Panc1 (cell line): ENCODE data around the gene PBOV1. TPM values are rescaled to one million over a fixed set of nuclear protein-coding genes. Genes with fewer than 3 reads are reported as not detected.

Experiments
- ATAC-seq: fragments of 200-7000 bp; cut with Tn5 transposase; 2 replicates; pipeline ENCODE4 v1.9.1; 2020; ENCODE audit warnings: mild to moderate bottlenecking, moderate library complexity
- BruUV-seq: library from RNA; stranded (reverse); fragments of 400-500 nt; replicated peaks from 2 replicates; lab custom pipeline; 2021; lab: Mats Ljungman, UMichigan
- CTCF ChIA-PET: fragments of 300-600 bp; sonication (Branson Sonifier 250); formaldehyde crosslinking; loops from one replicate; lab custom pipeline; 2022; ENCODE audit warnings: antibody characterized with exemption; lab: Charles Lee
- POLR2A ChIA-PET: fragments of 300-600 bp; sonication (Branson Sonifier 250); formaldehyde crosslinking; loops from one replicate; lab custom pipeline; 2022; ENCODE audit warnings: antibody characterized with exemption; lab: Charles Lee
- DNase-seq: peaks from one replicate; pipeline ENCODE4 v3.0.0-alpha.2; 2010; ENCODE audit warnings: low read depth, low spot score
- H3K27ac ChIP-seq: 2 replicates; pipeline ENCODE4 v1.5.1; 2011; ENCODE audit warnings: mild to moderate bottlenecking, low read length, inconsistent platforms
- H3K27me3 ChIP-seq: fragments of 200-500 bp; sonication (Bioruptor generic); 2 replicates; pipeline ENCODE4 v1.6.0; 2014; ENCODE audit warnings: low read length, inconsistent platforms; ENCODE audit not compliant: control insufficient read depth, insufficient read depth
- H3K36me3 ChIP-seq: fragments of 200-500 bp; sonication (Bioruptor generic); 2 replicates; pipeline ENCODE4 v1.5.1; 2014; ENCODE audit warnings: inconsistent platforms, mild to moderate bottlenecking, low read length, moderate library complexity; ENCODE audit not compliant: control insufficient read depth, insufficient read depth
- H3K4me1 ChIP-seq: 2 replicates; pipeline ENCODE4 v1.5.1; 2011; ENCODE audit warnings: inconsistent platforms, mild to moderate bottlenecking, low read length, moderate library complexity; ENCODE audit not compliant: control insufficient read depth, insufficient read depth
- H3K4me3 ChIP-seq, 2 experiments: 2 replicates each; pipeline ENCODE4 v1.5.1; 2011 to 2012; ENCODE audit warnings: low read depth in 2 of 2, low read length in 2 of 2, mild to moderate bottlenecking in 2 of 2, inconsistent platforms in 1 of 2, moderate library complexity in 1 of 2
- H3K9me3 ChIP-seq: fragments of 200-500 bp; sonication (Bioruptor generic); 2 replicates; pipeline ENCODE4 v1.5.1; 2014; ENCODE audit warnings: low read depth, mild to moderate bottlenecking, inconsistent platforms, low read length, moderate library complexity; ENCODE audit not compliant: control insufficient read depth, insufficient read depth
- CTCF ChIP-seq: fragments of 450-650 bp; IDR thresholded peaks from 2 replicates; pipeline ENCODE4 v1.5.1; 2017; ENCODE audit warnings: mild to moderate bottlenecking
- POLR2AphosphoS5 ChIP-seq: IDR thresholded peaks from 2 replicates; pipeline ENCODE4 v1.6.1; 2012; ENCODE audit warnings: mild to moderate bottlenecking, low read depth, low read length, moderate library complexity
- REST ChIP-seq, 2 experiments: IDR thresholded peaks; 2 replicates each; pipeline ENCODE4 v1.6.1; 2011 to 2012; ENCODE audit warnings: low read depth in 2 of 2, control low read depth in 1 of 2, low read length in 1 of 2, mild to moderate bottlenecking in 1 of 2, moderate library complexity in 1 of 2; ENCODE audit not compliant: insufficient read depth in 1 of 2
- SIN3A ChIP-seq: IDR thresholded peaks from 2 replicates; pipeline ENCODE4 v1.6.1; 2012; ENCODE audit warnings: low read depth, mild to moderate bottlenecking, low read length, moderate library complexity, borderline replicate concordance; ENCODE audit not compliant: insufficient read depth
- TCF7L2 ChIP-seq: IDR thresholded peaks from 2 replicates; pipeline ENCODE4 v1.6.1; 2011; ENCODE audit warnings: mild to moderate bottlenecking, low read depth, low read length, inconsistent platforms
- in situ Hi-C: cut with HindIII; loops from 2 replicates; pipeline ENCODE4 v1.10.0; 2016; ENCODE audit warnings: low sequenced_read_pairs, low pct_unique_long_range_greater_than_20kb
- intact Hi-C: fragments of 100-400 bp; cut with micrococcal nuclease; formaldehyde crosslinking; loops from one replicate; pipeline ENCODE4 v1.10.0; 2022; ENCODE audit not compliant: unreplicated experiment
- total RNA-seq: library from RNA; stranded (reverse); gene quantifications from one replicate; pipeline ENCODE4 v1.2.1, GENCODE V29; 2021; ENCODE audit not compliant: unreplicated experiment

Gene PBOV1
- total RNA-seq, 1 experiment from 2014 or later = not detected

GRCh38 chr6:138250513-138251247, 32.4 kb upstream of the PBOV1 start:
- in situ Hi-C loops = no loop called here

GRCh38 chr6:138250053-138250452, 31.8 kb upstream of the PBOV1 start:
- DNase-seq (no peak), ATAC-seq (no peak)
- BruUV-seq = no TSS peak
- no peaks in the 10 kb centered on the region for H3K36me3 ChIP-seq
- H3K4me3 ChIP-seq = no peak overlapping the region
- H3K27me3 ChIP-seq = peaks cover 7% of the 10 kb centered on the region; the same call in 1 of the 2 replicates
- no peak overlapping the region for H3K27ac ChIP-seq
- in situ Hi-C loops (no loop called here), intact Hi-C loops (no loop called here)
- H3K9me3 ChIP-seq = no peaks in the 10 kb centered on the region
- ChIA-PET POLR2A (no interaction called here), CTCF (no interaction called here)
- no peaks in the 10 kb centered on the region for H3K4me1 ChIP-seq
- TF ChIP-seq REST (IDR thresholded peaks at IDR 0.05; ENCODE audit: insufficient read depth in 1 of 2, low read depth in 2 of 2, low read length in 1 of 2) = no peak
- TF ChIP-seq SIN3A = no peak
- TF ChIP-seq POLR2AphosphoS5 = no peak

More at GRCh38 chr6:138250513-138251247, 32.4 kb upstream of the PBOV1 start:
- no peak overlapping the region for H3K4me3 ChIP-seq
- BruUV-seq = no TSS peak
- H3K27ac ChIP-seq = no peak overlapping the region
- H3K4me1 ChIP-seq = no peaks in the 10 kb centered on the region
- ChIA-PET CTCF (no interaction called here), POLR2A (no interaction called here)
- no peak for DNase-seq
- TF ChIP-seq POLR2AphosphoS5 = no peak
- TF ChIP-seq TCF7L2 = no peak
- TF ChIP-seq REST (IDR thresholded peaks at IDR 0.05; ENCODE audit: insufficient read depth in 1 of 2, low read depth in 2 of 2, low read length in 1 of 2) = no peak
- no peak for TF ChIP-seq CTCF
- no peak for TF ChIP-seq SIN3A
- intact Hi-C loops = no loop called here
- H3K27me3 ChIP-seq = peaks cover 7% of the 10 kb centered on the region; the same call in 1 of the 2 replicates
- H3K36me3 ChIP-seq = no peaks in the 10 kb centered on the region
- no peak for ATAC-seq
- H3K9me3 ChIP-seq = no peaks in the 10 kb centered on the region
